Gastrocnemius medialis (tissue), 4 donors: ENCODE results near the gene ENDOG. TPM values are rescaled to one million over a fixed set of nuclear protein-coding genes. Genes with fewer than 3 reads are reported as not detected.
"Not testable (repeated sequence)": the region's sequence is repeated elsewhere in the genome, so short reads cannot be mapped to it uniquely, and the experiment has no call there.

Experiments
- ATAC-seq, 2 donors: fragments of 150-250 bp; one replicate each; pipeline ENCODE4 v1.9.1; 2016
- DNase-seq, 2 donors: peaks; one replicate each; pipeline ENCODE4 v3.0.0-alpha.2; 2019
- H3K27ac ChIP-seq, 4 donors: fragments of 200-600 bp; sonication (generic); 1 replicate in 1 of 4; 2 replicates in 3 of 4; pipeline ENCODE4 v1.5.1; 2016 to 2018; ENCODE audit warnings: mild to moderate bottlenecking in 2 of 4, moderate library complexity in 1 of 4
- H3K27me3 ChIP-seq, 3 donors: fragments of 200-600 bp; sonication (generic) in 2 of 3; 1 replicate in 1 of 3; 2 replicates in 2 of 3; pipeline versions ENCODE4 v1.5.1 to v1.6.0; 2016 to 2019; ENCODE audit warnings: mild to moderate bottlenecking in 1 of 3, moderate library complexity in 1 of 3
- H3K36me3 ChIP-seq, 2 donors: fragments of 200-600 bp; sonication (generic) in 1 of 2; one replicate each; pipeline ENCODE4 v1.5.1; 2017 to 2018
- H3K4me1 ChIP-seq, 2 donors: fragments of 200-600 bp; sonication (generic) in 1 of 2; one replicate each; pipeline ENCODE4 v1.5.1; 2016 to 2017; ENCODE audit warnings: mild to moderate bottlenecking in 2 of 2
- H3K4me3 ChIP-seq, 4 donors: fragments of 200-600 bp; sonication (generic) in 3 of 4; 1 replicate in 1 of 4; 2 replicates in 3 of 4; pipeline ENCODE4 v1.5.1; 2016 to 2019; ENCODE audit warnings: mild to moderate bottlenecking in 2 of 4
- H3K9me3 ChIP-seq, 3 donors: fragments of 200-600 bp; sonication (generic) in 2 of 3; 1 replicate in 1 of 3; 2 replicates in 2 of 3; pipeline ENCODE4 v1.5.1; 2016 to 2019
- POLR2A ChIP-seq, 2 donors: fragments of 450-650 bp; IDR thresholded peaks; one replicate each; pipeline ENCODE4 v1.6.1; 2017; ENCODE audit warnings: antibody characterized with exemption in 2 of 2, mild to moderate bottlenecking in 2 of 2, moderate library complexity in 2 of 2
- in situ Hi-C, 4 donors: fragments of 200-750 bp; cut with MboI; loops; one replicate each; pipeline versions ENCODE4 v1.15.0 to v1.8.0; 2017; ENCODE audit warnings: low sequenced_read_pairs in 4 of 4
- intact Hi-C: fragments of 100-400 bp; cut with DNase I; formaldehyde crosslinking; loops from one replicate; pipeline ENCODE4 v1.15.1; 2023; ENCODE audit warnings: low total_unique reads
- total RNA-seq, 4 donors: library from RNA; depleted of rRNA; stranded (reverse); fragments of >200 nt; gene quantifications; one replicate each; pipeline versions ENCODE4 v1.1.0 to v1.2.3, GENCODE V29; 2016
- TF ChIP-seq, protein P1 (sequence below), 5 experiments: fragments of 450-650 bp in 3 of 5; fragments of 200-600 bp in 2 of 5; sonication (generic) in 2 of 5; IDR thresholded peaks in 4 of 5; conservative IDR thresholded peaks in 1 of 5; 1 replicate in 4 of 5; 2 replicates in 1 of 5; pipeline ENCODE4 v1.5.1; 2016 to 2019; ENCODE audit warnings: antibody characterized with exemption in 5 of 5, mild to moderate bottlenecking in 3 of 5, moderate library complexity in 3 of 5

Gene ENDOG
- total RNA-seq, 4 donors from 2014 or later: 58.2 to 212 (median 122) TPM

DNA sequence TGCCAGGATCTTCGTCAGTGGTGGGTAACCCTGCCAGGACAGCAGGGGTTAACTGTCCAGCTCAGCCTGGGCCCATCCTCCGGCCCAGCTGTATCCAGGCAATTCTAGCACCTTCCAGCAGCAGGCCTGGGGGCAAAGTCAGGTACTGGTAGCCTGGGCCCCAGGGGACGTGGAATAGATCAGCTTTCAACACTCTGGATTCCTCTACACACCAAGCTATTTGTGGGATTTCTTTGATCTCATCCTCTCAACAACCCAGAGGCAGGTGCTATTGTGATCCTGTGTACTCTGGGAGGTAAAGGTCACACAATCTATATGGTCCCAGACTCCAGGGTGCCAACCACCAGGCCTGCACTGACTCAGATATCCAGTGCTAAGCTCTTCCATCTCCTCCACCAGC, 20.0 kb downstream of the ENDOG start:
- TF ChIP-seq, protein P1, sequence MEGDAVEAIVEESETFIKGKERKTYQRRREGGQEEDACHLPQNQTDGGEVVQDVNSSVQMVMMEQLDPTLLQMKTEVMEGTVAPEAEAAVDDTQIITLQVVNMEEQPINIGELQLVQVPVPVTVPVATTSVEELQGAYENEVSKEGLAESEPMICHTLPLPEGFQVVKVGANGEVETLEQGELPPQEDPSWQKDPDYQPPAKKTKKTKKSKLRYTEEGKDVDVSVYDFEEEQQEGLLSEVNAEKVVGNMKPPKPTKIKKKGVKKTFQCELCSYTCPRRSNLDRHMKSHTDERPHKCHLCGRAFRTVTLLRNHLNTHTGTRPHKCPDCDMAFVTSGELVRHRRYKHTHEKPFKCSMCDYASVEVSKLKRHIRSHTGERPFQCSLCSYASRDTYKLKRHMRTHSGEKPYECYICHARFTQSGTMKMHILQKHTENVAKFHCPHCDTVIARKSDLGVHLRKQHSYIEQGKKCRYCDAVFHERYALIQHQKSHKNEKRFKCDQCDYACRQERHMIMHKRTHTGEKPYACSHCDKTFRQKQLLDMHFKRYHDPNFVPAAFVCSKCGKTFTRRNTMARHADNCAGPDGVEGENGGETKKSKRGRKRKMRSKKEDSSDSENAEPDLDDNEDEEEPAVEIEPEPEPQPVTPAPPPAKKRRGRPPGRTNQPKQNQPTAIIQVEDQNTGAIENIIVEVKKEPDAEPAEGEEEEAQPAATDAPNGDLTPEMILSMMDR (IDR thresholded peaks at IDR 0.05 in 4 of 5, conservative IDR thresholded peaks at IDR 0.05 in 1 of 5): no peak
- no peak for TF ChIP-seq POLR2A (IDR thresholded peaks at IDR 0.05)
- Histone ChIP-seq H3K27ac (no peak overlapping the region), H3K36me3 (peaks cover 0 to 14% of the 10 kb centered on the region in 2 donors), H3K9me3 (no peaks in the 10 kb centered on the region), H3K4me1 (no peaks in the 10 kb centered on the region), H3K27me3 (no peaks in the 10 kb centered on the region), H3K4me3 (no peak overlapping the region)
- in situ Hi-C loops: no loop called here
- ATAC-seq (no peak), DNase-seq (no peak)
- intact Hi-C loops: no loop called here

DNA sequence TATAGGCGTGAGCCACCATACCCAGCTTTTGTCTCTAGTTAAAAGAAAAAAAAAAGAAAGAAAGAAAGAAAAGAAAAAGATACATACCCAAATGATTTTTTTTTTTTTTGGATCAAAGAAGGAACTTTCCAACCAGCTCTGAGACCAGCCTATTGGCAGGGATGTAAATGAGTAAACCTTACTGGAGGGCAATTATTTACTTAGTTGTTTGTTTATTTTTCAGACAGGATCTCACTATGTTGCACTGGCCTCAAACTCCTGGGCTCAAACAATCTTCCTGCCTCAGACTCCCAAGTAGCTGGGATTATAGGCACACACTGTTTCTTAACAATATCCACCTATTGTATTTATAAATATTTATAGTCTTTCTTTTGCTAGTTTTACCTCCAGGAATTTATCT, 22.2 kb downstream of the ENDOG start:
- Histone ChIP-seq H3K27ac (no peak overlapping the region), H3K9me3 (no peaks in the 10 kb centered on the region), H3K4me1 (no peaks in the 10 kb centered on the region), H3K36me3 (peaks cover 0 to 9% of the 10 kb centered on the region in 2 donors), H3K27me3 (no peaks in the 10 kb centered on the region), H3K4me3 (no peak overlapping the region)
- in situ Hi-C loops: no loop called here
- DNase-seq (no peak), ATAC-seq (no peak)
- TF ChIP-seq POLR2A (IDR thresholded peaks at IDR 0.05): no peak
- intact Hi-C loops: no loop called here

DNA sequence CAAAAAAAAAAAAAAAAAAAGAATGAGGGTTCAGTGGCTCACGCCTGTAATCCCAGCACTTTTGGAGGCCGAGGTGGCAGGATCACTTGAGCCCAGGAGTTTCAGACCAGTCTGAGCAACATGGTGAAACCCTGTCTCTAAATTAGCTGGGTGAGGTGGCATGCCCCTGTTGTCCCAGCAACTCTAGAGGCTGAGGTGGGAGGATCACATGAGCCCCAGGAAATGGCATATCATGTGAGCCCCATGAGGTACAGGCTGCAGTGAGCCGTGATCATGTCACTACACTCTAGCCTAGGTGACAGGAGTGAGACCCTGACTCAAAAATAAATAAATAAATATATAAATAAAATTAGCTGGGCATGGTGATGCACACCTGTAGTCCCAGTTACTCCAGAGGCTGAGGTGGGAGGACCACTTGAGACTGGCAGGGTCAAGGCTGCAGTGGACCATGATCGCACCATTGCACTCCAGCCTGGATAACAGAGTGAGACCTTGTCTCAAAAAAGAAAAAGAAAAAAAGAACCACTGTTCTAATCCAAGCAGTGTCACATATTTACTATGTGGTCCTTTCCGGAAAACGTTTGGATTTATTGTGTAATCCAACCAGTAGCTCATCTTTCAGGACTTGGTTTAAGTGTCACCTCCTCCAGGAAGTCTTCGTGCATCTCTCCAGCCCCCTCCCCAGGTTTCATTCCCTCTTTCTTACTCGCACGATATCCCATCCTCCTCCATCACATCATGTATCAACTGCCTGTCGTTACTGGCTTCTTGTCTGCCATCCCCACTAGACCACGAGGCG, 23.6 kb downstream of the ENDOG start:
- ATAC-seq (no peak), DNase-seq (no peak)
- Histone ChIP-seq H3K36me3 (peaks cover 0 to 8% of the 10 kb centered on the region in 2 donors), H3K9me3 (no peaks in the 10 kb centered on the region), H3K27ac (no peak overlapping the region), H3K4me3 (no peak overlapping the region), H3K27me3 (no peaks in the 10 kb centered on the region), H3K4me1 (no peaks in the 10 kb centered on the region)
- intact Hi-C loops: no loop called here
- TF ChIP-seq POLR2A (IDR thresholded peaks at IDR 0.05): no peak
- TF ChIP-seq, protein P1 (IDR thresholded peaks at IDR 0.05 in 4 of 5, conservative IDR thresholded peaks at IDR 0.05 in 1 of 5): no peak
- in situ Hi-C loops: no loop called here

DNA sequence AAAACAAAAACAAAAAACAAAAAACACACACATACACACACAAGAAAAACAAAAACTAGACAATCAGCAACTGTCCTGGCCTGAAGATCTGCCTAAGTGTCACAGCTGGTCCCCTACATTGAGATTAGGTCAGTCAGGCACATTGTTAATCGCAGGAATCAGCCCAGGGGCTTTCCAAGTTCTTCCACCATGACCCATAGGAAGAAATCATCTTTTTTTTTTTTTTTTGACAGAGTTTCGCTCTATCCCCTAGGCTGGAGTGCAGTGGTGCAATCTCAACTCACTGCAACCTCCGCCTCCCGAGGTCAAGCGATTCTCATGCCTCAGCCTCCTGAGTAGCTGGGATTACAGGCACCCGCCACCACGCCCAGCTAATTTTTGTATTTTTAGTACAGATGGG, 24.9 kb downstream of the ENDOG start:
- ATAC-seq, H3K4me1 ChIP-seq, H3K27me3 ChIP-seq, in situ Hi-C loops, H3K9me3 ChIP-seq, H3K27ac ChIP-seq, intact Hi-C loops, H3K36me3 ChIP-seq, H3K4me3 ChIP-seq: not testable (repeated sequence)
- peak in 1 of 2 donors; percentile 2 for DNase-seq

DNA sequence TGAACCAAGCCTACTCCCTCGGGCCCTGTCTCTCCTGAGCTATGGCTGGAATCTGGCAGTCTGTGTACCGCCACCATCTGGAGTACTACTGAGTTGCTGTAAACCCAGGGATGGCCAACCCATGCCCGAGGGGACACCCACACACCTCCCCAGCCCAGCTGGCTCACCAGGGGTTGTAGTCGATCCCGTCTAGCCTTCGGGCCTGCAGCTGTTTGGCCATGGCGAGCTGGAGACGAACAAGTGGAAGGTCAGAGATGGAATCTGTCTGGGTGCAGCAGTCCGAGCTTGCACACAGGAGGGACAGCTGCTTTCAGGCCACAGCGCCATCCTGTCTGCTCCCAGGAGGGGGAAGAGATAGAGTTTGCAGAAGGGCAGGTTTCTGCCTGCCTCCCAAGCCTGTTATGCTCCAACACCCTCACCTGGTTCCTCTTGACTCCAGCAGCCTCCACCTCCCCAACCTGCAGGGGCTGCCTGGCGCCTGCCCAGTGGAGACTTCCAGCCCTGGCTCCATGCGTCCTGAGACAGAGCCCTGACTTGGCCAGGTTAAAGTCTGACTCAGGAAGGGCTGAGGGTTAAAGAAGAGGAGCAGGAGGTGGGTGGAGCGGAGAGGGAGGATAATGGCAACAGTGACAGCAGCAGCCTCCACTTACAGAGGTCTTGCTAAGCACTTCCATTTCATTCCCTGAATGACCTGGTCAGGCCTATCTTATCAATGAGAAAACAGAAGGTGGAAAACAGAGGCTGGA, 27.1 kb downstream of the ENDOG start:
- Histone ChIP-seq H3K4me1 (no peaks in the 10 kb centered on the region), H3K27me3 (no peaks in the 10 kb centered on the region), H3K27ac (no peak overlapping the region), H3K36me3 (peaks cover 0 to 8% of the 10 kb centered on the region in 2 donors), H3K9me3 (no peaks in the 10 kb centered on the region), H3K4me3 (no peak overlapping the region)
- intact Hi-C loops: no loop called here
- TF ChIP-seq POLR2A (IDR thresholded peaks at IDR 0.05): no peak
- TF ChIP-seq, protein P1 (IDR thresholded peaks at IDR 0.05 in 4 of 5, conservative IDR thresholded peaks at IDR 0.05 in 1 of 5): no peak
- ATAC-seq: no peak
- peak in 1 of 2 donors; percentile 4 for DNase-seq
- in situ Hi-C loops: no loop called here
